GM12878 (cell line): ENCODE data around the gene DUSP22. TPM values are rescaled to one million over a fixed set of nuclear protein-coding genes. Genes with fewer than 3 reads are reported as not detected.

Experiments used
- CBX5 ChIP-seq: sonication (generic); IDR thresholded peaks from 2 replicates; pipeline ENCODE4 v1.6.1; 2016; ENCODE audit warnings: low read depth, moderate library complexity, mild to moderate bottlenecking, inconsistent platforms
- CEBPB ChIP-seq, 2 experiments: fragments of 150-350 bp in 1 of 2; IDR thresholded peaks; 2 replicates each; pipeline ENCODE4 v1.6.1; 2012 to 2014; ENCODE audit warnings: low read depth in 2 of 2, low read length in 2 of 2, borderline replicate concordance in 1 of 2, inconsistent platforms in 1 of 2
- CREM ChIP-seq: IDR thresholded peaks from 2 replicates; pipeline ENCODE4 v1.6.1; 2014; ENCODE audit warnings: antibody characterized with exemption, low read depth
- ETV6 ChIP-seq, 2 experiments: fragments of 450-650 bp in 1 of 2; IDR thresholded peaks in 1 of 2; conservative IDR thresholded peaks in 1 of 2; 2 replicates each; pipeline ENCODE4 v1.6.1; 2014; ENCODE audit warnings: antibody characterized with exemption in 1 of 2, borderline replicate concordance in 1 of 2, low read depth in 1 of 2, mild to moderate bottlenecking in 1 of 2, moderate library complexity in 1 of 2
- HCFC1 ChIP-seq: fragments of 150-350 bp; IDR thresholded peaks from 2 replicates; pipeline ENCODE4 v1.6.1; 2014; ENCODE audit warnings: low read length
- JUNB ChIP-seq: IDR thresholded peaks from 2 replicates; pipeline ENCODE4 v1.6.1; 2016; ENCODE audit warnings: antibody characterized with exemption, mild to moderate bottlenecking
- NFIC ChIP-seq: IDR thresholded peaks from 2 replicates; pipeline ENCODE4 v1.6.1; 2012; ENCODE audit warnings: low read depth, mild to moderate bottlenecking, inconsistent platforms, low read length, moderate library complexity
- NFYB ChIP-seq: IDR thresholded peaks from 2 replicates; pipeline ENCODE4 v1.6.1; 2011; ENCODE audit warnings: low read depth, mild to moderate bottlenecking, low read length, improper control_type of control experiment, moderate library complexity; ENCODE audit not compliant: insufficient read depth
- SMARCA5 ChIP-seq: fragments of 450-650 bp; IDR thresholded peaks from 2 replicates; pipeline ENCODE4 v1.6.1; 2017; ENCODE audit warnings: mild to moderate bottlenecking
- STAT1 ChIP-seq: fragments of 450-650 bp; conservative IDR thresholded peaks from 2 replicates; pipeline ENCODE4 v1.6.1; 2014; ENCODE audit warnings: antibody characterized with exemption, mild to moderate bottlenecking
- polyA plus RNA-seq, 11 experiments: library from polyadenylated mRNA; depleted of rRNA in 4 of 11; unstranded in 6 of 11; stranded (reverse) in 5 of 11; fragments of >200 nt; fragmentation: Nextera tagmentation in 4 of 11; fragmentation: Illumina TruSeq in 1 of 11; extraction: Ambion mirVana in 4 of 11; extraction: Trizol in 1 of 11; gene quantifications; 1 replicate in 1 of 11; 2 replicates in 10 of 11; pipeline versions ENCODE4 v1.2.1 to v1.2.3, GENCODE V29; 2011 to 2016; ENCODE audit warnings: inconsistent platforms in 2 of 11, missing spikeins in 2 of 11, low read depth in 1 of 11
- total RNA-seq, 4 experiments: library from RNA; depleted of rRNA in 3 of 4; stranded (reverse); fragments of >200 nt in 3 of 4; fragmentation: Illumina TruSeq in 1 of 4; extraction: Trizol in 1 of 4; gene quantifications; 2 replicates each; pipeline versions ENCODE4 v1.2.1 to v1.2.3, GENCODE V29; 2013 to 2021
- TF ChIP-seq, protein P1 (sequence below): IDR thresholded peaks from 2 replicates; pipeline ENCODE4 v1.6.1; 2012; ENCODE audit warnings: improper control_type of control experiment, low read depth, low read length; ENCODE audit not compliant: insufficient replicate concordance
- TF ChIP-seq, protein P2 (sequence below): IDR thresholded peaks from 2 replicates; pipeline ENCODE4 v1.6.1; 2011; ENCODE audit warnings: borderline replicate concordance, low read depth, mild to moderate bottlenecking, moderate library complexity, mixed read lengths, low read length; ENCODE audit not compliant: insufficient read depth; ENCODE audit errors: extremely low read length

Gene DUSP22
- total and polyA plus RNA-seq, 10 of the 15 experiments (the other 5 are each of a cell fraction or from before 2014, with no cell fraction given), result 78.9 to 156 (median 107) TPM

DNA sequence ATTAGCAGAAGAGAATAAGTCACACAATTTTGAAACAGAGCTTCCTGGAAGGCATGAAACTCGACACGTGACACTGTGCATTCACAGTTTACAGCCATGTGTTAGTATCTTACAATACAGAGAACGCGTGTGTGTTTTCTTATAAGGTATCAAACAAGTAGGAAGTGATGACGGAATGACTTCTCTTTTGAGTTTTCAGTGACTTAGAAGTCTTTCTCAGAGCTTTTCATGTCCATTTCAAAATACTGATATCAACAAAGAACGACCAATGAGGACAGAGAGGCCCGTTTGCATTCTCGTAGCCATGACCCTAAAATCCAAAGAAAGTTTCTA, 36.6 kb upstream of the DUSP22 start (continued):
- TF ChIP-seq, protein P1, sequence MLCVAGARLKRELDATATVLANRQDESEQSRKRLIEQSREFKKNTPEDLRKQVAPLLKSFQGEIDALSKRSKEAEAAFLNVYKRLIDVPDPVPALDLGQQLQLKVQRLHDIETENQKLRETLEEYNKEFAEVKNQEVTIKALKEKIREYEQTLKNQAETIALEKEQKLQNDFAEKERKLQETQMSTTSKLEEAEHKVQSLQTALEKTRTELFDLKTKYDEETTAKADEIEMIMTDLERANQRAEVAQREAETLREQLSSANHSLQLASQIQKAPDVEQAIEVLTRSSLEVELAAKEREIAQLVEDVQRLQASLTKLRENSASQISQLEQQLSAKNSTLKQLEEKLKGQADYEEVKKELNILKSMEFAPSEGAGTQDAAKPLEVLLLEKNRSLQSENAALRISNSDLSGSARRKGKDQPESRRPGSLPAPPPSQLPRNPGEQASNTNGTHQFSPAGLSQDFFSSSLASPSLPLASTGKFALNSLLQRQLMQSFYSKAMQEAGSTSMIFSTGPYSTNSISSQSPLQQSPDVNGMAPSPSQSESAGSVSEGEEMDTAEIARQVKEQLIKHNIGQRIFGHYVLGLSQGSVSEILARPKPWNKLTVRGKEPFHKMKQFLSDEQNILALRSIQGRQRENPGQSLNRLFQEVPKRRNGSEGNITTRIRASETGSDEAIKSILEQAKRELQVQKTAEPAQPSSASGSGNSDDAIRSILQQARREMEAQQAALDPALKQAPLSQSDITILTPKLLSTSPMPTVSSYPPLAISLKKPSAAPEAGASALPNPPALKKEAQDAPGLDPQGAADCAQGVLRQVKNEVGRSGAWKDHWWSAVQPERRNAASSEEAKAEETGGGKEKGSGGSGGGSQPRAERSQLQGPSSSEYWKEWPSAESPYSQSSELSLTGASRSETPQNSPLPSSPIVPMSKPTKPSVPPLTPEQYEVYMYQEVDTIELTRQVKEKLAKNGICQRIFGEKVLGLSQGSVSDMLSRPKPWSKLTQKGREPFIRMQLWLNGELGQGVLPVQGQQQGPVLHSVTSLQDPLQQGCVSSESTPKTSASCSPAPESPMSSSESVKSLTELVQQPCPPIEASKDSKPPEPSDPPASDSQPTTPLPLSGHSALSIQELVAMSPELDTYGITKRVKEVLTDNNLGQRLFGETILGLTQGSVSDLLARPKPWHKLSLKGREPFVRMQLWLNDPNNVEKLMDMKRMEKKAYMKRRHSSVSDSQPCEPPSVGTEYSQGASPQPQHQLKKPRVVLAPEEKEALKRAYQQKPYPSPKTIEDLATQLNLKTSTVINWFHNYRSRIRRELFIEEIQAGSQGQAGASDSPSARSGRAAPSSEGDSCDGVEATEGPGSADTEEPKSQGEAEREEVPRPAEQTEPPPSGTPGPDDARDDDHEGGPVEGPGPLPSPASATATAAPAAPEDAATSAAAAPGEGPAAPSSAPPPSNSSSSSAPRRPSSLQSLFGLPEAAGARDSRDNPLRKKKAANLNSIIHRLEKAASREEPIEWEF, result no peak
- TF ChIP-seq JUNB, result peak; percentile 73
- 0 out of 4 replicates have a peak, but pooled peaks of 1 of the 2 experiments have one; percentile 18 for TF ChIP-seq CEBPB (IDR thresholded peaks at IDR 0.05; ENCODE audit: borderline replicate concordance in 1 of 2, low read depth in 2 of 2, low read length in 2 of 2)
- TF ChIP-seq NFIC, result peak; percentile 55; the same call in 1 of the 2 replicates
- TF ChIP-seq STAT1, result no peak
- TF ChIP-seq HCFC1, result no peak
- TF ChIP-seq, protein P2, sequence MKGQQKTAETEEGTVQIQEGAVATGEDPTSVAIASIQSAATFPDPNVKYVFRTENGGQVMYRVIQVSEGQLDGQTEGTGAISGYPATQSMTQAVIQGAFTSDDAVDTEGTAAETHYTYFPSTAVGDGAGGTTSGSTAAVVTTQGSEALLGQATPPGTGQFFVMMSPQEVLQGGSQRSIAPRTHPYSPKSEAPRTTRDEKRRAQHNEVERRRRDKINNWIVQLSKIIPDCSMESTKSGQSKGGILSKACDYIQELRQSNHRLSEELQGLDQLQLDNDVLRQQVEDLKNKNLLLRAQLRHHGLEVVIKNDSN, result peak; percentile 44
- TF ChIP-seq NFYB, result 0 out of 2 replicates have a peak, but pooled peaks have one; percentile 26
- peak; percentile 65 for TF ChIP-seq CREM
- TF ChIP-seq CBX5, result no peak
- TF ChIP-seq ETV6 (conservative IDR thresholded peaks at IDR 0.05 in 1 of 2, IDR thresholded peaks at IDR 0.05 in 1 of 2; ENCODE audit: borderline replicate concordance in 1 of 2, low read depth in 1 of 2), result peak in 1 of 2 experiments; percentile 83; a peak in 2 of 4 replicates
- no peak for TF ChIP-seq SMARCA5
